Esophagus (tissue), 2 donors: ENCODE results near the gene ELOVL5. TPM values are rescaled to one million over a fixed set of nuclear protein-coding genes. Genes with fewer than 3 reads are reported as not detected.

Experiments
- H3K27ac ChIP-seq, 2 donors: one replicate each; pipeline ENCODE4 v1.5.1; 2013; ENCODE audit warnings: low read depth in 2 of 2, mild to moderate bottlenecking in 2 of 2, inconsistent platforms in 1 of 2, low read length in 1 of 2, moderate library complexity in 1 of 2
- H3K27me3 ChIP-seq, 2 donors: one replicate each; pipeline ENCODE4 v1.6.1; 2013; ENCODE audit warnings: low read length in 2 of 2, control low read depth in 1 of 2, mild to moderate bottlenecking in 1 of 2; ENCODE audit not compliant: insufficient read depth in 2 of 2, control insufficient read depth in 1 of 2
- H3K36me3 ChIP-seq, 2 donors: one replicate each; pipeline ENCODE4 v1.6.1; 2013; ENCODE audit warnings: low read length in 1 of 2; ENCODE audit not compliant: control insufficient read depth in 2 of 2, insufficient read depth in 2 of 2
- H3K4me1 ChIP-seq, 2 donors: one replicate each; pipeline ENCODE4 v1.6.1; 2013; ENCODE audit warnings: low read length in 1 of 2; ENCODE audit not compliant: control insufficient read depth in 2 of 2, insufficient read depth in 2 of 2
- H3K4me3 ChIP-seq, 2 donors: one replicate each; pipeline ENCODE4 v1.5.1; 2013; ENCODE audit warnings: low read length in 2 of 2, mild to moderate bottlenecking in 2 of 2, low read depth in 1 of 2, moderate library complexity in 1 of 2
- H3K9me3 ChIP-seq, 2 donors: one replicate each; pipeline ENCODE4 v1.6.1; 2013; ENCODE audit warnings: mild to moderate bottlenecking in 2 of 2, low read depth in 1 of 2, low read length in 1 of 2, moderate library complexity in 1 of 2; ENCODE audit not compliant: control insufficient read depth in 2 of 2, insufficient read depth in 1 of 2
- WGBS, 2 donors: extraction: QIAGEN DNeasy Blood & Tissue Kit; methylation state at CpG; one replicate each; pipeline ENCODE4 v1.1.7; 2013; 5-methylcytosine and 5-hydroxymethylcytosine counted together
- polyA plus RNA-seq, 2 donors: library from polyadenylated mRNA; stranded (reverse); fragments of 200-250 nt; gene quantifications; one replicate each; pipeline ENCODE4 v1.2.3, GENCODE V29; 2013
- donor health status: healthy with polysubstance abuse.
- donor health status: Bipolar disorder and iron deficiency.

ELOVL5 gene
- polyA plus RNA-seq, 2 donors, result 9.5 to 20.1 TPM

GRCh38 chr6:53377289-53377688, 28.5 kb upstream of the ELOVL5 start:
- H3K27ac ChIP-seq, result no peak overlapping the region
- WGBS, 2 donors, result 94% methylated on average over 1 of the region's 1 CpG
- no peaks in the 10 kb centered on the region for H3K27me3 ChIP-seq
- no peaks in the 10 kb centered on the region for H3K9me3 ChIP-seq
- no peaks in the 10 kb centered on the region for H3K36me3 ChIP-seq
- no peaks in the 10 kb centered on the region for H3K4me1 ChIP-seq
- no peak overlapping the region for H3K4me3 ChIP-seq

GRCh38 chr6:53376661-53377226, 28.0 kb upstream of the ELOVL5 start:
- WGBS, 2 donors, result 87 to 89% methylated on average over 5 of the region's 5 CpGs
- H3K27me3 ChIP-seq, result no peaks in the 10 kb centered on the region

DNA sequence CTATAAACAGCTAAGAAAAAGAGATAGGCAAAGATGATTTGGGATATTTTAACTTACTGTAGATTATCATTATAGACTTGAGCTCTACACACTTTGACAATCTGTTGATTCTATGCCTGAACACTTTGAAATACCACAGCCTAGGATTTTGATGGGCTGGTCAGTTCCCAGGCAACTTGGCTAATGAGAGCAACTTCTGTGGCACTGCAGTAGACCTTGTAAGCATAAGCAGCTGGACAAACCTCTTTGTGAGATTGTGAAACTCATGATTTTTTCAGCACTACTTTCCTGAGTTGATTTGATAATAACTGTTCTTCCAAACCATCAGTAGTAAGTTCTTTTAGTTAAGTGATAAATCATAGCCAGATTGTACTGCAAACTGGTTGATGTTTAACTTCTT, 27.1 kb upstream of the ELOVL5 start:
- no peaks in the 10 kb centered on the region for H3K27me3 ChIP-seq
- H3K9me3 ChIP-seq, result no peaks in the 10 kb centered on the region
- H3K36me3 ChIP-seq, result no peaks in the 10 kb centered on the region
- no peak overlapping the region for H3K27ac ChIP-seq
- H3K4me3 ChIP-seq, result no peak overlapping the region
- no peaks in the 10 kb centered on the region for H3K4me1 ChIP-seq

More at GRCh38 chr6:53376661-53377226, 28.0 kb upstream of the ELOVL5 start:
- H3K4me3 ChIP-seq, result no peak overlapping the region
- H3K9me3 ChIP-seq, result no peaks in the 10 kb centered on the region
- H3K27ac ChIP-seq, result no peak overlapping the region
- no peaks in the 10 kb centered on the region for H3K4me1 ChIP-seq
- H3K36me3 ChIP-seq, result no peaks in the 10 kb centered on the region

DNA sequence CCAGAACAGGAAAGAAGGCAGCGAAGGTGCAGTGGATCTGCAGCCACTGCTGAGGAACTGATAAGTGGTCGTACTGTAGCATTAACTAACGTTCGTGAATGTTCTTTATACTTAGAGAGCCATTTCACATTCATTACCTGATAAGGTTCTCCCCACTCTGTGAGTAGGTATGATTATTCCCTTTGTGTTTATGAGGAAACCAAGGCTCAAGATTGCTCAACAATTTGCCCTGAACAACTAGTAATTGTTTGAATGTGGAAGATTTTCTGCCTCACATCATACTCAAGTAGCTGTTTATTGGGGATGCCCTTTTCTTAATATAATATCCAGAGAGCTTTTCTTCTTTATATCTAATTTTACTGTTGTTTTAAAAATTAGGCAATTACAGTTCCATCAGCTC, 24.9 kb upstream of the ELOVL5 start:
- Histone ChIP-seq H3K36me3 (no peaks in the 10 kb centered on the region), H3K4me1 (no peaks in the 10 kb centered on the region), H3K9me3 (no peaks in the 10 kb centered on the region), H3K27ac (no peak overlapping the region), H3K4me3 (no peak overlapping the region), H3K27me3 (peaks cover 0 to 4% of the 10 kb centered on the region in 2 donors)
- WGBS, 2 donors, result 78 to 84% methylated on average over 4 of the region's 4 CpGs

GRCh38 chr6:53369876-53370515, 21.2 kb upstream of the ELOVL5 start:
- no peaks in the 10 kb centered on the region for H3K4me1 ChIP-seq
- no peaks in the 10 kb centered on the region for H3K9me3 ChIP-seq
- H3K4me3 ChIP-seq, result no peak overlapping the region
- no peak overlapping the region for H3K27ac ChIP-seq
- WGBS, 2 donors, result 61 to 66% methylated on average over 6 of the region's 6 CpGs
- H3K27me3 ChIP-seq, result peaks cover 0 to 4% of the 10 kb centered on the region in 2 donors
- no peaks in the 10 kb centered on the region for H3K36me3 ChIP-seq

DNA sequence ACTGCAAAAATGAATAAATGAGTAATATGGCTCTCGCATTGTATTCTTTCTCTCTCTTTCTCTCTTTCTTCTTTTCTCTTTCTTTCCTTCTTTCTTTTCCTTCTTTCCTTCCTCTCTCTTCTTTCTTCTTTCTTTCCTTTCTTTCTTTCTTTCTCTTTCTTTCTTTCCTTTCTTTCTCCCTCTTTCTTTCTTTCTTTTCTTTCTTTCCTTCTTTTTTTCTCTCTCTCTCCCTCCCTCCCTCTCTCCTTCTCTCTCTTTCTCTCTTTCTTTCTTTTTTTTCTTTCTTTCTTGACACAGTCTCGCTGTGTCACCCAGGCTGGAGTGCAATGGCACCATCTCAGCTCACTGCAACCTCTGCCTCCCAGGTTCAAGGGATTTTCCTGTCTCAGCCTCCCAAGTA, 20.3 kb upstream of the ELOVL5 start:
- Histone ChIP-seq H3K27ac (no peak overlapping the region), H3K4me1 (no peaks in the 10 kb centered on the region), H3K36me3 (no peaks in the 10 kb centered on the region), H3K4me3 (no peak overlapping the region), H3K27me3 (peaks cover 0 to 4% of the 10 kb centered on the region in 2 donors), H3K9me3 (no peaks in the 10 kb centered on the region)
- WGBS, 2 donors, result 93 to 94% methylated on average over 2 of the region's 2 CpGs

- 99 to 100% methylated on average over 4 of the region's 4 CpGs for WGBS, 2 donors
- no peaks in the 10 kb centered on the region for H3K4me1 ChIP-seq
Measured at GRCh38 chr6:53366128-53366641, 17.4 kb upstream of the ELOVL5 start.

GRCh38 chr6:53363341-53364079, 14.8 kb upstream of the ELOVL5 start:
- no peak overlapping the region for H3K27ac ChIP-seq
- WGBS, 2 donors, result 96% methylated on average over 37 of the region's 37 CpGs
- no peaks in the 10 kb centered on the region for H3K4me1 ChIP-seq
- no peak overlapping the region for H3K4me3 ChIP-seq
- H3K9me3 ChIP-seq, result no peaks in the 10 kb centered on the region
- no peaks in the 10 kb centered on the region for H3K27me3 ChIP-seq
- no peaks in the 10 kb centered on the region for H3K36me3 ChIP-seq

More at GRCh38 chr6:53366128-53366641, 17.4 kb upstream of the ELOVL5 start:
- no peak overlapping the region for H3K4me3 ChIP-seq
- no peaks in the 10 kb centered on the region for H3K36me3 ChIP-seq
- no peak overlapping the region for H3K27ac ChIP-seq
- H3K27me3 ChIP-seq, result peaks cover 0 to 4% of the 10 kb centered on the region in 2 donors
- H3K9me3 ChIP-seq, result no peaks in the 10 kb centered on the region

DNA sequence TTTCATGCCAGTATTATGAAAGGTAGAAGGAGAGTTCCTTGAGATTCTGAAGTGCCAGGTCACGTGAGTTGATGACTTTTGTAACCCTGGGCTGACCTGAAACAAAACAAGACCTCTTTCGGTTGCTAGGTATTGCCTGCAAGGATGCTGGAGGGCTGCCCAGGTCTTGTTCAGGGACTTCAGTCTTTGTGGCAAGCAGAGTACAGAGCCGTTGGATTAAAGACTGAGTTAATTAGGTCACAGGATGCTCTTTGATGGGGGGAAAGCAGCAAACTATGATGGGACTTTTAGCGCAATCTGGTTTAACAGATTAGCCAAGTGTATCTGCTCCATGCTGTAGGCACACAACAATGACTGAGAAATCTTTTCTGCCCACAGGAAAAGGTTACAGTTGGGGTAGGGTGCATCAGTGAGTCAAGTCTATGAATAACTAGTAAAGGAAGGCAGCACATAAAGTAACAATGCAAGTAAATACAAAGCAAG, 12.8 kb upstream of the ELOVL5 start:
- no peak overlapping the region for H3K27ac ChIP-seq
- WGBS, 2 donors, result 39% methylated on average over 4 of the region's 4 CpGs
- no peak overlapping the region for H3K4me3 ChIP-seq
- H3K4me1 ChIP-seq, result no peaks in the 10 kb centered on the region
- H3K27me3 ChIP-seq, result no peaks in the 10 kb centered on the region
- H3K9me3 ChIP-seq, result no peaks in the 10 kb centered on the region
- no peaks in the 10 kb centered on the region for H3K36me3 ChIP-seq
